DND-41 (cell line): ENCODE measurements around the gene FAM83E.
A peak's percentile ranks its signal among the peaks of the same experiment; 100 is the strongest.

Source experiments
- ATAC-seq: fragments of 200-7000 bp; cut with Tn5 transposase; 3 replicates; pipeline ENCODE4 v1.9.1; 2021; ENCODE audit warnings: low read depth; ENCODE audit not compliant: insufficient read depth
- DNase-seq: peaks from one replicate; pipeline ENCODE4 v3.0.0-alpha.2; 2020
- H2AFZ ChIP-seq: 2 replicates; pipeline ENCODE4 v1.6.0; 2012; ENCODE audit warnings: low read depth, low read length
- H3K27ac ChIP-seq: 2 replicates; pipeline ENCODE4 v1.5.1; 2012; ENCODE audit warnings: low read length, inconsistent platforms
- H3K27me3 ChIP-seq: fragments of 200-600 bp; sonication (generic); 2 replicates; pipeline ENCODE4 v1.6.0; 2012; ENCODE audit warnings: low read length, mild to moderate bottlenecking, inconsistent platforms; ENCODE audit not compliant: insufficient read depth, poor library complexity
- H3K36me3 ChIP-seq: 2 replicates; pipeline ENCODE4 v1.5.1; 2012; ENCODE audit warnings: low read length, inconsistent platforms; ENCODE audit not compliant: insufficient read depth
- H3K4me1 ChIP-seq: 2 replicates; pipeline ENCODE4 v1.5.1; 2012; ENCODE audit warnings: mild to moderate bottlenecking, low read length; ENCODE audit not compliant: insufficient read depth
- H3K4me2 ChIP-seq: 2 replicates; pipeline ENCODE4 v1.6.0; 2012; ENCODE audit warnings: mild to moderate bottlenecking, moderate library complexity, low read length, inconsistent platforms; ENCODE audit not compliant: insufficient read depth
- H3K4me3 ChIP-seq, 2 experiments: fragments of 200-600 bp in 1 of 2; shearing (Covaris generic) in 1 of 2; 2 replicates each; pipeline ENCODE4 v1.5.1; 2012 to 2016; ENCODE audit warnings: inconsistent platforms in 2 of 2, low read length in 2 of 2, mild to moderate bottlenecking in 2 of 2, low read depth in 1 of 2, moderate library complexity in 1 of 2
- H3K79me2 ChIP-seq: 2 replicates; pipeline ENCODE4 v1.6.0; 2012; ENCODE audit warnings: low read length, inconsistent platforms; ENCODE audit not compliant: insufficient read depth
- H3K9ac ChIP-seq: 2 replicates; pipeline ENCODE4 v1.6.0; 2012; ENCODE audit warnings: low read depth, mild to moderate bottlenecking, inconsistent platforms, low read length, moderate library complexity
- H3K9me3 ChIP-seq: 2 replicates; pipeline ENCODE4 v1.5.1; 2012; ENCODE audit warnings: low read length, moderate library complexity, mild to moderate bottlenecking, inconsistent platforms; ENCODE audit not compliant: insufficient read depth, severe bottlenecking
- H4K20me1 ChIP-seq: 2 replicates; pipeline ENCODE4 v1.6.0; 2012; ENCODE audit warnings: low read length; ENCODE audit not compliant: insufficient read depth
- EZH2 ChIP-seq: IDR thresholded peaks from 3 replicates; pipeline ENCODE4 v1.6.1; 2012; ENCODE audit warnings: borderline replicate concordance, low read depth, mild to moderate bottlenecking, moderate library complexity, low read length, inconsistent platforms; ENCODE audit not compliant: severe bottlenecking
- TF ChIP-seq, protein P1 (sequence below): IDR thresholded peaks from 2 replicates; pipeline ENCODE4 v1.5.1; 2012; ENCODE audit warnings: borderline replicate concordance, low read length, moderate library complexity, mild to moderate bottlenecking; ENCODE audit not compliant: poor library complexity, severe bottlenecking; ENCODE audit errors: extremely low read depth

The FAM83E gene

DNA sequence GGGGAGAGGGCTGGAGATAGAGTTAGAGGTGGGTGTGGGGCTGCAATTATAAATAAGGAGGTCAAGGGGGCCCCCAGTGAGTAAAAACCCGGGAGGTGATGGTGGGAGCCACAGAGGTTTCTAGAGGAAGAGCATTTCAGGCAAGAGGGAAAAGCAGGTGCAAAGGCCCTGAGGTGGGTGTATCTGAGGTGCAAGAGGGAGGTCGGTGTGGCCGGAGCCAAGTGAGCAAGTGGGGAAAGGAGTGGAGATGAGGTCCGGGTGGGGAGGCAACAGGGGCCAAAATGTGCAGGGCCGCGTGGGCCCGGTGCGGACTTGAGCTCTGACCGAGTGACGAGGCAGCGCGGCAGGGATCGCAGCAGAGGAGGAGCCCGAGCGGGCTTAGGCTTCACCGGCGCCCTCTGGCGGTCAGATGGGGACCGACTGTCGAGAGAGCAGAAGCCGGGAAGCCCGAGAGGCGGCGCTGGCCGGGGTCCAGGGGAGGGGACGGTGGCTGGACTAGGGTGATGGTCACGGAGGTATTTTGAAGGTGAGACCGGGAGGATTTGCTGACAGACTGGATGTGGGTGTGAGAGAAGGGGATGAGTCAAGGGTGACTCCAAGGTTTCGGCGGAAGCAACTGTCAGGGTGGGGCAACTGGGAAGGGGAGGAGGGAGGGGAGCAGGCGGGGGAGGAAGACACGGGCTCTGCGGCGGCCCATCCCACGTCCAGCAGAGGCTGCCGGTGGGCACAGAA lies 26.0 kb downstream of the FAM83E start:
- TF ChIP-seq EZH2, result no peak
- TF ChIP-seq, protein P1, sequence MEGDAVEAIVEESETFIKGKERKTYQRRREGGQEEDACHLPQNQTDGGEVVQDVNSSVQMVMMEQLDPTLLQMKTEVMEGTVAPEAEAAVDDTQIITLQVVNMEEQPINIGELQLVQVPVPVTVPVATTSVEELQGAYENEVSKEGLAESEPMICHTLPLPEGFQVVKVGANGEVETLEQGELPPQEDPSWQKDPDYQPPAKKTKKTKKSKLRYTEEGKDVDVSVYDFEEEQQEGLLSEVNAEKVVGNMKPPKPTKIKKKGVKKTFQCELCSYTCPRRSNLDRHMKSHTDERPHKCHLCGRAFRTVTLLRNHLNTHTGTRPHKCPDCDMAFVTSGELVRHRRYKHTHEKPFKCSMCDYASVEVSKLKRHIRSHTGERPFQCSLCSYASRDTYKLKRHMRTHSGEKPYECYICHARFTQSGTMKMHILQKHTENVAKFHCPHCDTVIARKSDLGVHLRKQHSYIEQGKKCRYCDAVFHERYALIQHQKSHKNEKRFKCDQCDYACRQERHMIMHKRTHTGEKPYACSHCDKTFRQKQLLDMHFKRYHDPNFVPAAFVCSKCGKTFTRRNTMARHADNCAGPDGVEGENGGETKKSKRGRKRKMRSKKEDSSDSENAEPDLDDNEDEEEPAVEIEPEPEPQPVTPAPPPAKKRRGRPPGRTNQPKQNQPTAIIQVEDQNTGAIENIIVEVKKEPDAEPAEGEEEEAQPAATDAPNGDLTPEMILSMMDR, result peak; percentile 98
- peak overlapping the region; percentile 46 for H3K9ac ChIP-seq
- H3K27ac ChIP-seq, result peak overlapping the region; percentile 40; the same call in 1 of the 2 replicates

DNA sequence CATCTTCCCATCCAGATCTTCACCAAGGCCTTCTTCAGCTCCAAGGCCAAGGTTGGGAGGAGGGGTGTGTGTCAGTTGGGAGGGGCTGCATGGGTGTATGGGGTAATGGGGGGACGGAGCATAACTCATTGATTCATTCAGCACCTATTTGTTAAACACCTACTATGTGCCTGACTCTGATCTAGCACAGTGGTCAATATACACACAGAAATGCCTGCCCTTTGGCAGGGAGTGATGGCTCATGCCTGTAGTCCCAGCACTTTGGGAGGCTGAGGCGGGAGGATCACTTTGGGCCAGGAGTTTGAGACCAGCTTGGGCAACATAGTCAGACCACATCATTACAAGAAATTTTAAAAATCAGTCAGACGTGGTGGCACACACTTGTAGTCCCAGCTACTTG lies 27.5 kb downstream of the FAM83E start:
- ATAC-seq (no peak), DNase-seq (no peak)
- Histone ChIP-seq H3K4me1 (peaks cover 15% of the 10 kb centered on the region), H3K27ac (no peak overlapping the region), H4K20me1 (no peaks in the 10 kb centered on the region), H3K4me3 (no peak overlapping the region), H3K9ac (no peak overlapping the region), H3K27me3 (no peaks in the 10 kb centered on the region), H3K9me3 (no peaks in the 10 kb centered on the region), H3K36me3 (no peaks in the 10 kb centered on the region), H2AFZ (no peak overlapping the region), H3K4me2 (no peak overlapping the region), H3K79me2 (no peaks in the 10 kb centered on the region)
- TF ChIP-seq, protein P1, result no peak
- TF ChIP-seq EZH2, result no peak

More for the DNA sequence above, 26.0 kb downstream of the FAM83E start:
- Histone ChIP-seq H3K4me1 (peaks cover 15% of the 10 kb centered on the region), H3K9me3 (no peaks in the 10 kb centered on the region), H3K79me2 (no peaks in the 10 kb centered on the region), H3K4me3 (peak overlapping the region; percentile 10 to 60; a peak in 3 of 4 replicates), H3K27me3 (no peaks in the 10 kb centered on the region), H3K36me3 (no peaks in the 10 kb centered on the region), H2AFZ (peak overlapping the region; percentile 67), H3K4me2 (peak overlapping the region; percentile 73), H4K20me1 (no peaks in the 10 kb centered on the region)
- DNase-seq, result peak; percentile 85
- peak; percentile 94 for ATAC-seq

DNA sequence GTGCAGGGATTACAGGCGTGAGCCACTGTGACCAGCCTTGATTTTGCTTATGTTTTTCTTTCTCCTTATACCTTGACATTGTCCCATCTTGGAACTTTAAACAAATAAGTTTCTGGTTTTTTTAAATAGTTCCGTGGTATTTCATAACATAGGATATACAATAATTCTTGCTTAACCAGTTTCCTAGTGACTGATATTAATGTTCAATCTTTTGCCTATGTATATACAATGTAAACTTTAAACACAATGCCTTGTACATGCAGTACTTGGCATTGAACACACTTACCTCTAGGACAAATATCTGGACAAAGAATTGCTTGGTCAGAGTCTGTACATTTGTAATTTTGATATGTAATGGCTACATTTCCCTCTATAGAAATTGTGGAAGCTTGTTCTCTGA lies 32.7 kb downstream of the FAM83E start:
- no peak overlapping the region for H3K4me3 ChIP-seq
- no peak overlapping the region for H2AFZ ChIP-seq
- H3K36me3 ChIP-seq, result no peaks in the 10 kb centered on the region
- no peak for DNase-seq
- no peaks in the 10 kb centered on the region for H3K9me3 ChIP-seq
- no peak for ATAC-seq
- no peak overlapping the region for H3K27ac ChIP-seq
- no peaks in the 10 kb centered on the region for H3K79me2 ChIP-seq
- H4K20me1 ChIP-seq, result no peaks in the 10 kb centered on the region
- peaks cover 4% of the 10 kb centered on the region for H3K4me1 ChIP-seq
- H3K27me3 ChIP-seq, result no peaks in the 10 kb centered on the region
- no peak for TF ChIP-seq EZH2
- TF ChIP-seq, protein P1, result no peak
- H3K4me2 ChIP-seq, result no peak overlapping the region
- H3K9ac ChIP-seq, result no peak overlapping the region
